Retinal pigment epithelial cell (primary cell): ENCODE results near the gene INMT.

Source experiments
- DNase-seq: peaks from one replicate; pipeline ENCODE4 v3.0.0-alpha.2; 2010; ENCODE audit warnings: low read depth
- H3K4me3 ChIP-seq: 2 replicates; pipeline ENCODE4 v1.5.1; 2011; ENCODE audit warnings: mild to moderate bottlenecking, low read length, control low read depth, moderate library complexity
- TF ChIP-seq, protein P1 (sequence below): conservative IDR thresholded peaks from 2 replicates; pipeline ENCODE4 v1.5.1; 2011; ENCODE audit warnings: low read depth, low read length, control low read depth, inconsistent platforms

INMT gene

DNA sequence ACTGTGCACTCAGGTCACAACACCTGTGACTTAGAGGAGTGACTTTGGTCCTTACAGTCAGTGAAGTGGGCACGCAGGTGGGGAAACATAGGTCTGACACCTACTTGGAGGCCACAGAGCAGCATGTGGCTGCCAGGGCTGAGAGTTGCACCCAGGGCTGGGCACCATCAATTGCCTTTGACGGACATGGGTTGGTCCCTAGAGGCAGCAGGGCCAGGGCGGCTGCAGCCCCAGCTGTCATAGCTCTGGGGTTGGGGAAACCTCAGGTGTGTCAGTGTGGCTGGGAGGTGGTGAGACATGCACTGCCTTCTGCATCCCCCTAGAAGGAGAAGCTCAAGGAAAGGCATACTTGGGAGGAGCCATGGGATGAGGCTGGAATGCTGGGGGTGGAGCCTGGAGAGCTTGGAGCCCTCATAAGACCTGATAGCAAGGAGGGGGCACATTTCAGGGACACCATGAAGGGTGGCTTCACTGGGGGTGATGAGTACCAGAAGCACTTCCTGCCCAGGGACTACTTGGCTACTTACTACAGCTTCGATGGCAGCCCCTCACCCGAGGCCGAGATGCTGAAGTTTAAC, at the start of gene INMT:
Gene INMT (plus strand): TSS at position 440 of the 578 bp plus-strand sequence. CDS start 16 bp downstream, at position 456.
- H3K4me3 ChIP-seq: no peak within 1 kb of the TSS
- TF ChIP-seq, protein P1, sequence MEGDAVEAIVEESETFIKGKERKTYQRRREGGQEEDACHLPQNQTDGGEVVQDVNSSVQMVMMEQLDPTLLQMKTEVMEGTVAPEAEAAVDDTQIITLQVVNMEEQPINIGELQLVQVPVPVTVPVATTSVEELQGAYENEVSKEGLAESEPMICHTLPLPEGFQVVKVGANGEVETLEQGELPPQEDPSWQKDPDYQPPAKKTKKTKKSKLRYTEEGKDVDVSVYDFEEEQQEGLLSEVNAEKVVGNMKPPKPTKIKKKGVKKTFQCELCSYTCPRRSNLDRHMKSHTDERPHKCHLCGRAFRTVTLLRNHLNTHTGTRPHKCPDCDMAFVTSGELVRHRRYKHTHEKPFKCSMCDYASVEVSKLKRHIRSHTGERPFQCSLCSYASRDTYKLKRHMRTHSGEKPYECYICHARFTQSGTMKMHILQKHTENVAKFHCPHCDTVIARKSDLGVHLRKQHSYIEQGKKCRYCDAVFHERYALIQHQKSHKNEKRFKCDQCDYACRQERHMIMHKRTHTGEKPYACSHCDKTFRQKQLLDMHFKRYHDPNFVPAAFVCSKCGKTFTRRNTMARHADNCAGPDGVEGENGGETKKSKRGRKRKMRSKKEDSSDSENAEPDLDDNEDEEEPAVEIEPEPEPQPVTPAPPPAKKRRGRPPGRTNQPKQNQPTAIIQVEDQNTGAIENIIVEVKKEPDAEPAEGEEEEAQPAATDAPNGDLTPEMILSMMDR: no peak
- no peak for DNase-seq

DNA sequence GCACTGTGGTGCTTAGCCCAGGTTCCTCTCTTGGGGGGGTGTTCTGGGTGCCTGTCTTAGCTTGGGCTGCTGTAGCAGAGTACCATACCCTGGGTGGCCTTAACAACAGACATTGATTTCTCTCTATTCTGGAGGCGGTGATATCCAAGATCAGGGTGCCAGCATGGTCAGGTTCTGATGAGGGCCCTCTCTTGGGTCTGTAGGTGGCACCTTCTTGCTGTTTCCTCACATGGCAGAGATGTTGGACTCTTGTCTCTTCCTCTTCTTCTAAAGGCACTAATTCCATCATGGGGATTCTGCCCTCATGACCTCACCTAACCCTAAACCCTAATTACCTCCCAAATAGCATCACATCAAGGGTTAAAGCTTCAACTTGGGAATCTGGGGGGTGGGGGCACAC, 49.7 kb upstream of the INMT start:
- DNase-seq: no peak
- TF ChIP-seq, protein P1: no peak

DNA sequence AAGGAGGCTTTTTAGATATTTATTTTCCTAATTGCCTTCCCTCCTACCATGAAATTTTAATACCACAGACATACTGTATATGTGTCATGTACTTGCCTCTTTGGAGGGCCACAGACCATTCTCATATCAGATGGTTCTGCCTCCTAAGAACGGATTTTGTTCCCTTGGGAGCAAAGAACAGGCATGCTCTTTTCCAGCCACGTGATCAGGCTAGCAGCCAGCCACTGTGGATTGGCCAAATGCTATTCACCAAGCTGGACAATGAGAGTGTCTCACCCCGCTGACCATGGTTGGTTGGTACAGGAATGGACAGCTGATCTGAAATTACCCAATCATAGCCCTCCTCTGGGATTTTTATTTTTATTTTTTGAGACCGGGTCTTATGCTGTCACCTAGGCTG, 48.2 kb upstream of the INMT start:
- no peak overlapping the region for H3K4me3 ChIP-seq
- TF ChIP-seq, protein P1: no peak
- no peak for DNase-seq

More for the DNA sequence above, 49.7 kb upstream of the INMT start:
- H3K4me3 ChIP-seq: no peak overlapping the region

DNA sequence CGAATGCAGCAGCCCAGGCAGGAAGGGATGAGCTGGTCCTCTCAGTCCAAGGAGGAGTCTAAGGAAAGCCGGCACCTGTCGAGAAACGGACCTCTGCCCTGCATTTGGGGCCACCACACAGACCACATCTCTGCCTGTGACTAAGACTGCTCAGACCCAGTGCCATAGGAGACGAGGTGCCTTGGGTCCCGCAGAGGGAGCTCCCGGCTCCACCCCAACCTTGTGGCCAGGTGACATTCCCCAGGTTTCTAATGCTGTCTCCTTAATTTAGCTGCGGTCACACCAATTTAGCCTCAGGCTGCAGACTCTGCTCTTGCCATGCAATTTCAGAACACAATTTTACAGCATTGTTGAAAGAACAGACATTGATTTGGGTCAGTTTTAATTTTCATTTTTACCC, 46.9 kb upstream of the INMT start:
- TF ChIP-seq, protein P1: no peak
- H3K4me3 ChIP-seq: no peak overlapping the region
- no peak for DNase-seq

DNA sequence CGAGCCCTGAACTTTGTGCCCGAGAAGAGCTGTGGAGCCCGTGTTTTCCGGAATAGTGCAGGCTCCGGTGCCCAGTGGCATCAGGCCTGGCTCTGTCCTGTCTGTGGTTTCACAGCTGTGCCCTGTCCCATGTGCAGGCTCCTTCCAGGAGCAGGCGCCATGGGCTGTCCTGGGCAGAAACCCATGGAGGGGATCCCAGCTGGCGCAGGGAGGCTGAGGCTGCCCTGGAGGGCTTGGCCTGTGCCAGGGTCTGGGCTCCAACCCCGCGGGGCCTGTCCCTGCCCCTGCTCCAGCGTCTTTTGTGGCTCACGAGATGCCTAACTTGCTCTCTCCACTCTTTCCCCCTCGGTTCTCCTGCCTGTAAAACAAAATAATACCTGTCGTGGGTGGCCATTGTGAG, 46.3 kb upstream of the INMT start:
- TF ChIP-seq, protein P1: no peak
- no peak for DNase-seq
- no peak overlapping the region for H3K4me3 ChIP-seq

DNA sequence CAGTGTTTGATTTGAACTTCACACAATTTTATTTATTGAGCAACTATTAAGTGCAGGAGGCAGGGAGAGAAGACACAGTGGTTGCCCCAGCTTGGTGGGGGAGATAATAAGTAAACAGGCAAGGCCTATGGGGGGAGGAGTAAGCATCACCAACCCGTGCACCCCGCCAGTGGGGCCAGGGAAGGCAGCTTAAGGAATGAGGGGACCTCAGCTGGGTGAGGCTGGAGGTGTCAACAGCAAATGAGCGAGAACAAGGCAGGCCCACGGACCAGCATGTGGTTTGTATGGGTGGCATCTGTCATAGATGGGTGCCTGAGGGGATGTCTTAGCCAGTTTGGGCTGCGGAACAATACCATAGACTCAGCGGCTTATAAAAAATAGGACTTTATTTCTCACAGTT, 45.6 kb upstream of the INMT start:
- TF ChIP-seq, protein P1: no peak
- no peak for DNase-seq
- no peak overlapping the region for H3K4me3 ChIP-seq

DNA sequence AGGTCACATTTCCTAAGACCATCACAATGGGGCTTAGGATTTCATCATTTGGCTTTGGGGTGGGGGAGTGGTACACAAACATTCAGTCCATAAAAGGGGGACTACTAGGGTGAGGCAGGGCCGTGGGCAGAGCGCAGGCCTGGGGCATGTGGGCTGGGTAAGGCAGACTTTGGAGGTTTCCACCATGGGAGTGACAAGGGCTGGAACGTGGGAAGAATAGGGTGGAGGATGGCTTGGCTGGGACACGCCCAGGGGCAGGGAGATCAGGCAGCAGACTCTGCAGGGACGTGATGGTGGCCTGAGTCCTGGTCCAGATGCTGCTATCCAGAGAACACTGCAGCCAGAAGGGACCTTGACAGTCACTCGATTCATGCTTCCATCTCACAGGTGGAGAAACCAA, 45.0 kb upstream of the INMT start:
- no peak for DNase-seq
- TF ChIP-seq, protein P1: no peak

More for the DNA sequence above, 45.0 kb upstream of the INMT start:
- H3K4me3 ChIP-seq: no peak overlapping the region
